22Rv1 (cell line): Measurements from ENCODE around the gene NSG1.

Experiments used
- ZFX ChIP-seq: fragments of 450-650 bp; IDR thresholded peaks from 2 replicates; pipeline ENCODE4 v1.6.1; 2017; ENCODE audit warnings: antibody characterized with exemption, borderline replicate concordance
- TF ChIP-seq, protein P1 (sequence below): fragments of 450-650 bp; IDR thresholded peaks from 2 replicates; pipeline ENCODE4 v1.5.1; 2017; ENCODE audit warnings: mild to moderate bottlenecking

DNA sequence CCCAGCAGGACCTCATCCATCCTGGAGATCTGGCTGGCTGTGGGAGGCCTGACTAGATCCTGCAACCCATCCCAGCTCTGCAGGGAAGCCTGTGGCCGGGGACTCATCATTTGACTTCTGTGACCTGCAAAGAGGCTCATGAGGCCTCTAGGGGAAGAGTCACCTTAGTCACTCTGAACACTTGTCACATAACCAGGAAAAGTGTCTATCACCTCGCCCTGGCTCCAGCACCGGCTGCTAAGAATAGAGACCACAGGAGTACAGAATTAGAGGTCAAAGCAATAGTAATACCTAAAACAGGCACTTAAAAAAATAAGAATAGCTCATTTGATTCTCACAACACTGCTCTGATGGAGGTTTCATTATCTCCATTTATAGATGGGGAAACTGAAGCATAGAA, 3.8 kb upstream of the NSG1 start:
- TF ChIP-seq, protein P1, sequence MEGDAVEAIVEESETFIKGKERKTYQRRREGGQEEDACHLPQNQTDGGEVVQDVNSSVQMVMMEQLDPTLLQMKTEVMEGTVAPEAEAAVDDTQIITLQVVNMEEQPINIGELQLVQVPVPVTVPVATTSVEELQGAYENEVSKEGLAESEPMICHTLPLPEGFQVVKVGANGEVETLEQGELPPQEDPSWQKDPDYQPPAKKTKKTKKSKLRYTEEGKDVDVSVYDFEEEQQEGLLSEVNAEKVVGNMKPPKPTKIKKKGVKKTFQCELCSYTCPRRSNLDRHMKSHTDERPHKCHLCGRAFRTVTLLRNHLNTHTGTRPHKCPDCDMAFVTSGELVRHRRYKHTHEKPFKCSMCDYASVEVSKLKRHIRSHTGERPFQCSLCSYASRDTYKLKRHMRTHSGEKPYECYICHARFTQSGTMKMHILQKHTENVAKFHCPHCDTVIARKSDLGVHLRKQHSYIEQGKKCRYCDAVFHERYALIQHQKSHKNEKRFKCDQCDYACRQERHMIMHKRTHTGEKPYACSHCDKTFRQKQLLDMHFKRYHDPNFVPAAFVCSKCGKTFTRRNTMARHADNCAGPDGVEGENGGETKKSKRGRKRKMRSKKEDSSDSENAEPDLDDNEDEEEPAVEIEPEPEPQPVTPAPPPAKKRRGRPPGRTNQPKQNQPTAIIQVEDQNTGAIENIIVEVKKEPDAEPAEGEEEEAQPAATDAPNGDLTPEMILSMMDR = no peak
- no peak for TF ChIP-seq ZFX
